ENCODE measurements around the gene NFKBIL1. TPM values are rescaled to one million over a fixed set of nuclear protein-coding genes. Genes with fewer than 3 reads are reported as not detected.

Gene NFKBIL1
- total RNA-seq, 1 experiment from 2014 or later: 15.1 TPM

DNA sequence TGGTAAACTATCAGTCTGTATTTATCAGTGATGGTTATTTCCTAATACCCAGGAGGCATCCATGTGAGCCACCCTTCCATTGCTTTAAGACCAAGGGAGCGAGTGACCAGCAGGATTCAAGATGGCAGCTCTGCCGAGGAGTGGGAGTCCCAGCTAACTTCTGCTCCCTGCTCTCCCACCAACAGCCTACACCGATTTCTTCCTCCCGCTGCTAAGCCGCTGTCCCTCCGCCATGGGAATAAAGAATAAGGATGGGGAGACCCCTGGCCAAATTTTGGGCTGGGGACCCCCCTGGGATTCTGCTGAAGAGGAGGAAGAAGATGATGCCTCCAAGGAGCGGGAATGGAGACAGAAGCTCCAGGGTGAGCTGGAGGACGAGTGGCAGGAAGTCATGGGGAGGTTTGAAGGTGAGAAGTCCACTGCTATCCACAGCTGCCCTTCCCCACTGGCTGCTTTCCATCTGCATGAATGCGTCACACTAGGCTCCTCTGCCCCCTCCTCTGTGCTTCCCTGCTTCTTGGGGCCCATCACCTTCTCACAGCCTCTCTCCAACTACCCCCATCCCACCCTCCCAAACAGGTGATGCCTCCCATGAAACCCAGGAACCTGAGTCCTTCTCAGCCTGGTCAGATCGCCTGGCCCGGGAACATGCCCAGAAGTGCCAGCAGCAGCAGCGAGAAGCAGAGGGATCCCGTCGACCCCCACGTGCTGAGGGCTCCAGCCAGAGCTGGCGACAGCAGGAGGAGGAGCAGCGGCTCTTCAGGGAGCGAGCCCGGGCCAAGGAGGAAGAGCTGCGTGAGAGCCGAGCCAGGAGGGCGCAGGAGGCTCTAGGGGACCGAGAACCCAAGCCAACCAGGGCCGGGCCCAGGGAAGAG lies 10.3 kb downstream of the NFKBIL1 start:
- Histone ChIP-seq H3K9ac (ENCODE audit: extremely low read depth, insufficient read length, low read length) (no peak overlapping the region), H4K5ac (ENCODE audit: insufficient read length, low read depth, low read length) (no peak overlapping the region), H4K8ac (replicated peaks; ENCODE audit: insufficient read length, low read depth, low read length) (no peak overlapping the region), H3K18ac (ENCODE audit: insufficient read length, low read depth, low read length) (no peak overlapping the region), H2AFZ (ENCODE audit: low read length) (no peak overlapping the region), H3K4me1 (ENCODE audit: insufficient read depth, low read length) (peaks cover 4% of the 10 kb centered on the region; the same call in 1 of the 2 replicates), H3K56ac (ENCODE audit: insufficient read length, low read depth, low read length) (no peak overlapping the region), H3K9me3 (ENCODE audit: control insufficient read depth, low read depth, low read length) (no peaks in the 10 kb centered on the region), H3K27ac (ENCODE audit: insufficient read length, low read depth, low read length) (no peak overlapping the region), H3K23ac (ENCODE audit: insufficient read length, low read depth, low read length) (no peak overlapping the region), H2BK12ac (ENCODE audit: insufficient read length, low read depth, low read length) (no peak overlapping the region), H2AK5ac (ENCODE audit: insufficient read length, low read length) (no peak overlapping the region), H3T11ph (ENCODE audit: low read length) (no peak overlapping the region), H3K4ac (ENCODE audit: low read depth, low read length) (no peak overlapping the region), H2BK20ac (ENCODE audit: low read depth, low read length, poor library complexity, severe bottlenecking) (no peak overlapping the region), H3K79me1 (ENCODE audit: insufficient read depth, low read depth, low read length, poor library complexity, severe bottlenecking) (no peaks in the 10 kb centered on the region), H2BK120ac (ENCODE audit: low read depth, low read length, poor library complexity, severe bottlenecking) (no peak overlapping the region), H3K23me2 (ENCODE audit: insufficient read length, low read depth, low read length, poor library complexity, severe bottlenecking) (no peaks in the 10 kb centered on the region), H4K20me1 (ENCODE audit: control insufficient read depth, insufficient read depth, insufficient read length) (no peaks in the 10 kb centered on the region), H3K27me3 (ENCODE audit: insufficient read depth, low read length) (no peaks in the 10 kb centered on the region), H4K91ac (ENCODE audit: insufficient read length, low read depth, low read length) (no peak overlapping the region), H3K14ac (ENCODE audit: insufficient read depth, low read length) (no peak overlapping the region), H2BK15ac (ENCODE audit: low read depth, low read length) (no peak overlapping the region), H3K79me2 (ENCODE audit: insufficient read depth, low read length) (no peaks in the 10 kb centered on the region), H2BK5ac (ENCODE audit: insufficient read length, low read length) (no peak overlapping the region), H3K4me2 (ENCODE audit: insufficient read depth, insufficient read length, low read length) (no peak overlapping the region)
- Mint-ChIP-seq H3K4me1 (peaks cover 4 to 18% of the 10 kb centered on the region in 2 experiments; a peak in 3 of 4 replicates), H3K27me3 (ENCODE audit: low read depth) (no peaks in the 10 kb centered on the region), H3K4me3 (no peak overlapping the region), H3K9me3 (no peaks in the 10 kb centered on the region), H3K27ac (no peak overlapping the region), H3K36me3 (ENCODE audit: insufficient read depth in 1 of 3, low read depth in 3 of 3) (peaks cover 14 to 40% (median 31%) of the 10 kb centered on the region in 3 experiments; a peak in 6 of 7 replicates)
- TF ChIP-seq, protein P1, sequence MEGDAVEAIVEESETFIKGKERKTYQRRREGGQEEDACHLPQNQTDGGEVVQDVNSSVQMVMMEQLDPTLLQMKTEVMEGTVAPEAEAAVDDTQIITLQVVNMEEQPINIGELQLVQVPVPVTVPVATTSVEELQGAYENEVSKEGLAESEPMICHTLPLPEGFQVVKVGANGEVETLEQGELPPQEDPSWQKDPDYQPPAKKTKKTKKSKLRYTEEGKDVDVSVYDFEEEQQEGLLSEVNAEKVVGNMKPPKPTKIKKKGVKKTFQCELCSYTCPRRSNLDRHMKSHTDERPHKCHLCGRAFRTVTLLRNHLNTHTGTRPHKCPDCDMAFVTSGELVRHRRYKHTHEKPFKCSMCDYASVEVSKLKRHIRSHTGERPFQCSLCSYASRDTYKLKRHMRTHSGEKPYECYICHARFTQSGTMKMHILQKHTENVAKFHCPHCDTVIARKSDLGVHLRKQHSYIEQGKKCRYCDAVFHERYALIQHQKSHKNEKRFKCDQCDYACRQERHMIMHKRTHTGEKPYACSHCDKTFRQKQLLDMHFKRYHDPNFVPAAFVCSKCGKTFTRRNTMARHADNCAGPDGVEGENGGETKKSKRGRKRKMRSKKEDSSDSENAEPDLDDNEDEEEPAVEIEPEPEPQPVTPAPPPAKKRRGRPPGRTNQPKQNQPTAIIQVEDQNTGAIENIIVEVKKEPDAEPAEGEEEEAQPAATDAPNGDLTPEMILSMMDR (conservative IDR thresholded peaks at IDR 0.05): no peak
- no CpG with 5 or more reads among the region's 24 CpGs for WGBS (ENCODE audit: extremely low coverage, insufficient read length, low lambda C conversion rate)
- DNase-seq: no peak

Measured in H9 (cell line).